Measurements from ENCODE around the gene STAT5A. TPM values are rescaled to one million over a fixed set of nuclear protein-coding genes. Genes with fewer than 3 reads are reported as not detected.

Gene STAT5A
- total RNA-seq, 1 experiment from 2014 or later: 0.19 TPM

DNA sequence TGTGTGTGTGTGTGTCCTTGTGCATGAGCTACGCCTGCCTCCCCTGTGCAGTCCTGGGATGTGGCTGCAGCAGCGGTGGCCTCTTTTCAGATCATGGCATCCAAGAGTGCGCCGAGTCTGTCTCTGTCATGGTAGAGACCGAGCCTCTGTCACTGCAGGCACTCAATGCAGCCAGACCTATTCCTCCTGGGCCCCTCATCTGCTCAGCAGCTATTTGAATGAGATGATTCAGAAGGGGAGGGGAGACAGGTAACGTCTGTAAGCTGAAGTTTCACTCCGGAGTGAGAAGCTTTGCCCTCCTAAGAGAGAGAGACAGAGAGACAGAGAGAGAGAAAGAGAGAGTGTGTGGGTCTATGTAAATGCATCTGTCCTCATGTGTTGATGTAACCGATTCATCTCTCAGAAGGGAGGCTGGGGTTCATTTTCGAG lies 22.5 kb downstream of the STAT5A start:
- no peak for DNase-seq (ENCODE audit: low spot score)
- H3K27ac ChIP-seq (ENCODE audit: low read depth, low read length, poor library complexity, severe bottlenecking): no peak overlapping the region
- POLR2A ChIA-PET (ENCODE audit: low non-redundant PET): no interaction called here
- H3K4me3 ChIP-seq (ENCODE audit: low read depth, low read length, poor library complexity, severe bottlenecking): no peak overlapping the region
- CTCF ChIA-PET: no interaction called here
- no peaks in the 10 kb centered on the region for H3K36me3 ChIP-seq (ENCODE audit: insufficient read depth, low read length, poor library complexity, severe bottlenecking)
- peaks cover 7% of the 10 kb centered on the region for H3K4me1 ChIP-seq (ENCODE audit: insufficient read depth, low read length, poor library complexity, severe bottlenecking)
- TF ChIP-seq, protein P1, sequence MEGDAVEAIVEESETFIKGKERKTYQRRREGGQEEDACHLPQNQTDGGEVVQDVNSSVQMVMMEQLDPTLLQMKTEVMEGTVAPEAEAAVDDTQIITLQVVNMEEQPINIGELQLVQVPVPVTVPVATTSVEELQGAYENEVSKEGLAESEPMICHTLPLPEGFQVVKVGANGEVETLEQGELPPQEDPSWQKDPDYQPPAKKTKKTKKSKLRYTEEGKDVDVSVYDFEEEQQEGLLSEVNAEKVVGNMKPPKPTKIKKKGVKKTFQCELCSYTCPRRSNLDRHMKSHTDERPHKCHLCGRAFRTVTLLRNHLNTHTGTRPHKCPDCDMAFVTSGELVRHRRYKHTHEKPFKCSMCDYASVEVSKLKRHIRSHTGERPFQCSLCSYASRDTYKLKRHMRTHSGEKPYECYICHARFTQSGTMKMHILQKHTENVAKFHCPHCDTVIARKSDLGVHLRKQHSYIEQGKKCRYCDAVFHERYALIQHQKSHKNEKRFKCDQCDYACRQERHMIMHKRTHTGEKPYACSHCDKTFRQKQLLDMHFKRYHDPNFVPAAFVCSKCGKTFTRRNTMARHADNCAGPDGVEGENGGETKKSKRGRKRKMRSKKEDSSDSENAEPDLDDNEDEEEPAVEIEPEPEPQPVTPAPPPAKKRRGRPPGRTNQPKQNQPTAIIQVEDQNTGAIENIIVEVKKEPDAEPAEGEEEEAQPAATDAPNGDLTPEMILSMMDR (conservative IDR thresholded peaks at IDR 0.05; ENCODE audit: low read depth, low read length): no peak
- TF ChIP-seq EZH2 (IDR thresholded peaks at IDR 0.05; ENCODE audit: borderline replicate concordance, low read depth, low read length, poor library complexity, severe bottlenecking): no peak
- H3K27me3 ChIP-seq (replicated peaks; ENCODE audit: insufficient read depth, low read depth, low read length, poor library complexity): no peaks in the 10 kb centered on the region
- intact Hi-C loops (cut with micrococcal nuclease; ENCODE audit: unreplicated experiment): loop anchor here (10.0 kb wide), 1 partner anchor 214 kb away; no protein-coding TSS in a partner anchor
- BruUV-seq (replicated peaks): no TSS peak
- no peaks in the 10 kb centered on the region for H3K9me3 ChIP-seq (ENCODE audit: low read depth, low read length, poor library complexity, severe bottlenecking)

DNA sequence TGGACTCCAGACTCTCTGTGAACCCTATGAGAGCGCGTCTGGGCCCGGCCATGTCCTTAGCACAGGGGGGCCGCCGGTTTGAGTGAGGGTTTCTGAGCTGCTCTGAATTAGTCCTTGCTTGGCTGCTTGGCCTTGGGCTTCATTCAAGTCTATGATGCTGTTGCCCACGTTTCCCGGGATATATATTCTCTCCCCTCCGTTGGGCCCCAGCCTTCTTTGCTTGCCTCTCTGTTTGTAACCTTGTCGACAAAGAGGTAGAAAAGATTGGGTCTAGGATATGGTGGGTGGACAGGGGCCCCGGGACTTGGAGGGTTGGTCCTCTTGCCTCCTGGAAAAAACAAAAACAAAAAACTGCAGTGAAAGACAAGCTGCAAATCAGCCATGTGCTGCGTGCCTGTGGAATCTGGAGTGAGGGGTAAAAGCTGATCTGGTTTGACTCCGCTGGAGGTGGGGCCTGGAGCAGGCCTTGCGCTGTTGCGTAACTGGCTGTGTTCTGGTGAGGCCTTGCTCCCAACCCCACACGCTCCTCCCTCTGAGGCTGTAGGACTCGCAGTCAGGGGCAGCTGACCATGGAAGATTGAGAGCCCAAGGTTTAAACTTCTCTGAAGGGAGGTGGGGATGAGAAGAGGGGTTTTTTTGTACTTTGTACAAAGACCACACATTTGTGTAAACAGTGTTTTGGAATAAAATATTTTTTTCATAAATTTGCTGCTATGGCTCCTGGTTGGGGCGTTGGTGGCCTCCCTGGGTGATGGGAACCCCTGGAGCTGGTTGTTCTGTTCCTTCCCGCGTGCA lies 23.1 kb downstream of the STAT5A start:
- no peak overlapping the region for H3K4me3 ChIP-seq (ENCODE audit: low read depth, low read length, poor library complexity, severe bottlenecking)
- TF ChIP-seq, protein P1 (conservative IDR thresholded peaks at IDR 0.05; ENCODE audit: low read depth, low read length): no peak
- TF ChIP-seq EZH2 (IDR thresholded peaks at IDR 0.05; ENCODE audit: borderline replicate concordance, low read depth, low read length, poor library complexity, severe bottlenecking): no peak
- no peak for DNase-seq (ENCODE audit: low spot score)
- no TSS peak for BruUV-seq (replicated peaks)
- H3K27ac ChIP-seq (ENCODE audit: low read depth, low read length, poor library complexity, severe bottlenecking): no peak overlapping the region
- ChIA-PET CTCF (interaction anchor here (1.1 to 2.8 kb wide), 2 partner anchors 95 to 216 kb away, joined by 3 to 16 read pairs; no protein-coding TSS in a partner anchor), POLR2A (ENCODE audit: low non-redundant PET) (no interaction called here)
- no peaks in the 10 kb centered on the region for H3K27me3 ChIP-seq (replicated peaks; ENCODE audit: insufficient read depth, low read depth, low read length, poor library complexity)
- no peaks in the 10 kb centered on the region for H3K36me3 ChIP-seq (ENCODE audit: insufficient read depth, low read length, poor library complexity, severe bottlenecking)
- intact Hi-C loops (cut with micrococcal nuclease; ENCODE audit: unreplicated experiment): loop anchor here (10.0 kb wide), 1 partner anchor 213 kb away; no protein-coding TSS in a partner anchor
- no peaks in the 10 kb centered on the region for H3K9me3 ChIP-seq (ENCODE audit: low read depth, low read length, poor library complexity, severe bottlenecking)
- peaks cover 7% of the 10 kb centered on the region for H3K4me1 ChIP-seq (ENCODE audit: insufficient read depth, low read length, poor library complexity, severe bottlenecking)

DNA sequence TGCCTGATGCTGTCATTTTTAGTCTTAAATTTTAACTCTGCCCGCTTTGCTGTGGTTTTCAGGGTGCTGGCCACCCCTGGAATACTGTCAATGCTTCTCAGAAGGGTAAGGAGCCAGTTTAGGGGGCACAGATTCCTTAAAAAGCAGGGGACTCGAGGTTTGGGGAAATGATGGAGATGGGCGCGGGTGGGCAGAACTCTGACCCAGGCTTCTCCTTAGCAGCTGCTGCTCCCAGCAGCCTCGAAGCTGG lies 23.7 kb downstream of the STAT5A start:
- Histone ChIP-seq H3K27ac (ENCODE audit: low read depth, low read length, poor library complexity, severe bottlenecking) (no peak overlapping the region), H3K4me1 (ENCODE audit: insufficient read depth, low read length, poor library complexity, severe bottlenecking) (peaks cover 7% of the 10 kb centered on the region), H3K9me3 (ENCODE audit: low read depth, low read length, poor library complexity, severe bottlenecking) (no peaks in the 10 kb centered on the region), H3K4me3 (ENCODE audit: low read depth, low read length, poor library complexity, severe bottlenecking) (no peak overlapping the region), H3K36me3 (ENCODE audit: insufficient read depth, low read length, poor library complexity, severe bottlenecking) (no peaks in the 10 kb centered on the region), H3K27me3 (replicated peaks; ENCODE audit: insufficient read depth, low read depth, low read length, poor library complexity) (no peaks in the 10 kb centered on the region)
- intact Hi-C loops (cut with micrococcal nuclease; ENCODE audit: unreplicated experiment): loop anchor here (10.0 kb wide), 1 partner anchor 213 kb away; no protein-coding TSS in a partner anchor
- DNase-seq (ENCODE audit: low spot score): no peak
- ChIA-PET CTCF (interaction anchor here (0.6 to 2.8 kb wide), 4 partner anchors 12 to 215 kb away, joined by 3 to 16 read pairs (median 4); no protein-coding TSS in a partner anchor), POLR2A (ENCODE audit: low non-redundant PET) (no interaction called here)
- TF ChIP-seq EZH2 (IDR thresholded peaks at IDR 0.05; ENCODE audit: borderline replicate concordance, low read depth, low read length, poor library complexity, severe bottlenecking): no peak
- TF ChIP-seq, protein P1 (conservative IDR thresholded peaks at IDR 0.05; ENCODE audit: low read depth, low read length): no peak
- no TSS peak for BruUV-seq (replicated peaks)

Measured in A673 (cell line).